ENCODE results near the gene FAAH. TPM values are rescaled to one million over a fixed set of nuclear protein-coding genes. Genes with fewer than 3 reads are reported as not detected.

Gene FAAH
- polyA plus RNA-seq, 1 of the 3 experiments (the other 2 are of a cell fraction): 1.2 TPM

DNA sequence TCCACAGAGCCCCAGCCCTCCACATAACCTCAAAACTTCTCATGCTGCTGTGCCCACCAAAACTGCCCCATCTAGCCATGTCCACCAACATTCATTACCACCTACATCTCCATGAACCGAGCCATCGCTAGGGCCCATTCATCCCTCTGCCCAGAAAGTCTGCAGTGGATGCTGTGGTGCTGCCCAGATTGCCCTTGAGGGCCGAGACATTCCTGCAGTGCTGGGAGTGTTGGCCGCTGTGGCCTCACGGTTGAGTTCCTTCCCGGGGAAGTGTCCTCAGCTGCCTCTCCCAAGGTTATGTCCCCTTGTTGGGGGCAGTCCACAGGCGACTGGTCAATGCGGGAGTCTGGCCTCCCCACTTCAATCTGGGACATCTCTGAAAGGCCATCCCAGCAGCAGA, 65.2 kb downstream of the FAAH start (continued):
- TF ChIP-seq USF1 (IDR thresholded peaks at IDR 0.05; ENCODE audit: borderline replicate concordance, low read depth): no peak

GRCh38 chr1:46461017-46461808, 67.1 kb downstream of the FAAH start:
- Histone ChIP-seq H3K9ac (no peak overlapping the region), H3K4me1 (ENCODE audit: control insufficient read depth in 1 of 2, insufficient read depth in 2 of 2, low read depth in 1 of 2, low read length in 1 of 2) (peaks cover 0 to 10% of the 10 kb centered on the region in 2 experiments; a peak in 1 of 4 replicates), H4K20me1 (ENCODE audit: insufficient read depth) (no peaks in the 10 kb centered on the region), H3K27me3 (ENCODE audit: insufficient read depth) (no peaks in the 10 kb centered on the region), H3K27ac (ENCODE audit: low read depth in 2 of 2, low read length in 1 of 2) (no peak overlapping the region), H3K9me2 (no peaks in the 10 kb centered on the region), H3K4me3 (ENCODE audit: low read depth in 2 of 2, low read length in 1 of 2) (no peak overlapping the region), H3K36me3 (replicated peaks in 1 of 2; ENCODE audit: control insufficient read depth in 1 of 2, insufficient read depth in 2 of 2, low read length in 1 of 2) (no peaks in the 10 kb centered on the region), H3K4me2 (no peak overlapping the region), H3F3A (replicated peaks; ENCODE audit: insufficient read depth) (no peaks in the 10 kb centered on the region), H3K79me2 (ENCODE audit: insufficient read depth) (no peaks in the 10 kb centered on the region), H3K9me3 (no peaks in the 10 kb centered on the region), H2AFZ (ENCODE audit: low read depth) (no peak overlapping the region)
- POLR2A ChIA-PET: interaction anchor here (0.6 kb wide), 1 partner anchor 56 kb away, joined by 4 read pairs; no protein-coding TSS in a partner anchor
- whole genome bisulfite sequencing (ENCODE audit: low lambda C conversion rate): 91% methylated on average over 6 of the region's 11 CpGs
- no peak for TF ChIP-seq USF1 (IDR thresholded peaks at IDR 0.05; ENCODE audit: borderline replicate concordance, low read depth)
- DNase-seq: no peak
- CTCF ChIA-PET: interaction anchor here (1.2 to 10.6 kb wide), 4 partner anchors 15 to 77 kb away, joined by 3 to 99 read pairs (median 6); no protein-coding TSS in a partner anchor

DNA sequence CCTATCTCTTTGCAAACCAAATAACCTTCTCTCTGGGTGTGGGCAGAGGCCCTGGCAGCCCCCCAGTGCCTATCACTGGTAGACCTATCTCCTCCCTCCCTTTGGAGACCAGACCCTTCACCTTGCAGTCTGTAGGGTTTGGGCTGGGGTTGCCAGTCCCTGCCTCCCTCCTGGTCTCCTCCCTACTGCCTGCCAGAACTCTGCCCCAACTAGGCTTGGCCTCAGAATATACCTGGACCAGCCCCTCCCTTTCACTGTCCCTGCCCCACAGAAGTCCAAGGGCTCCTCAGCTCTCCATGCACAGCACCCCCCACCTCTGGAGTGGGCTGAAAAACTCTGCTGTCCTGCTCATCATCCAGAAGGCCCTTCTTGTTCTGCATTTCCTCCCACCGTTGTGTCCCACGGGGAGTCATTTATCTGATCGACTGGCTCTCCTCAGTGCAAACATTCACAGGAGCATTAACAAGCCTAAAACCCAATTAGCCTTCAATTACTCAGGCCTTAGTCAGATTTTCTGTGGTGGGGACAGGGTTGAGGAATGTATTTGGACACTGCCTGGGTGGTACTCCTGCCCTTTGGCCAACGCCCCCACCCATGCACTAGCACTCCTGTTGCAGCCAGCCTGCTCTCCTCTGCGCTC, 67.8 kb downstream of the FAAH start:
- no peak overlapping the region for H3K4me3 ChIP-seq (ENCODE audit: low read depth in 2 of 2, low read length in 1 of 2)
- peaks cover 0 to 11% of the 10 kb centered on the region in 2 experiments; a peak in 1 of 4 replicates for H3K4me1 ChIP-seq (ENCODE audit: control insufficient read depth in 1 of 2, insufficient read depth in 2 of 2, low read depth in 1 of 2, low read length in 1 of 2)
- no peak overlapping the region for H3K4me2 ChIP-seq
- POLR2A ChIA-PET: no interaction called here
- CTCF ChIA-PET: interaction anchor here (1.1 to 10.6 kb wide), 4 partner anchors 16 to 76 kb away, joined by 3 to 99 read pairs (median 5); no protein-coding TSS in a partner anchor
- no peak overlapping the region for H3K27ac ChIP-seq (ENCODE audit: low read depth in 2 of 2, low read length in 1 of 2)
- TF ChIP-seq GABPA (IDR thresholded peaks at IDR 0.05; ENCODE audit: low read depth): no peak
- TF ChIP-seq MAX (IDR thresholded peaks at IDR 0.05; ENCODE audit: low read depth): no peak
- peak; percentile 71; the same call in 1 of the 2 replicates for TF ChIP-seq RCOR1 (IDR thresholded peaks at IDR 0.05; ENCODE audit: low read length)
- no peak for TF ChIP-seq TAF1 (IDR thresholded peaks at IDR 0.05; ENCODE audit: borderline replicate concordance, low read depth, low read length)
- TF ChIP-seq TCF12 (IDR thresholded peaks at IDR 0.05): no peak
- TF ChIP-seq, protein P1, sequence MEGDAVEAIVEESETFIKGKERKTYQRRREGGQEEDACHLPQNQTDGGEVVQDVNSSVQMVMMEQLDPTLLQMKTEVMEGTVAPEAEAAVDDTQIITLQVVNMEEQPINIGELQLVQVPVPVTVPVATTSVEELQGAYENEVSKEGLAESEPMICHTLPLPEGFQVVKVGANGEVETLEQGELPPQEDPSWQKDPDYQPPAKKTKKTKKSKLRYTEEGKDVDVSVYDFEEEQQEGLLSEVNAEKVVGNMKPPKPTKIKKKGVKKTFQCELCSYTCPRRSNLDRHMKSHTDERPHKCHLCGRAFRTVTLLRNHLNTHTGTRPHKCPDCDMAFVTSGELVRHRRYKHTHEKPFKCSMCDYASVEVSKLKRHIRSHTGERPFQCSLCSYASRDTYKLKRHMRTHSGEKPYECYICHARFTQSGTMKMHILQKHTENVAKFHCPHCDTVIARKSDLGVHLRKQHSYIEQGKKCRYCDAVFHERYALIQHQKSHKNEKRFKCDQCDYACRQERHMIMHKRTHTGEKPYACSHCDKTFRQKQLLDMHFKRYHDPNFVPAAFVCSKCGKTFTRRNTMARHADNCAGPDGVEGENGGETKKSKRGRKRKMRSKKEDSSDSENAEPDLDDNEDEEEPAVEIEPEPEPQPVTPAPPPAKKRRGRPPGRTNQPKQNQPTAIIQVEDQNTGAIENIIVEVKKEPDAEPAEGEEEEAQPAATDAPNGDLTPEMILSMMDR (IDR thresholded peaks at IDR 0.05): no peak
- TF ChIP-seq, protein P2, sequence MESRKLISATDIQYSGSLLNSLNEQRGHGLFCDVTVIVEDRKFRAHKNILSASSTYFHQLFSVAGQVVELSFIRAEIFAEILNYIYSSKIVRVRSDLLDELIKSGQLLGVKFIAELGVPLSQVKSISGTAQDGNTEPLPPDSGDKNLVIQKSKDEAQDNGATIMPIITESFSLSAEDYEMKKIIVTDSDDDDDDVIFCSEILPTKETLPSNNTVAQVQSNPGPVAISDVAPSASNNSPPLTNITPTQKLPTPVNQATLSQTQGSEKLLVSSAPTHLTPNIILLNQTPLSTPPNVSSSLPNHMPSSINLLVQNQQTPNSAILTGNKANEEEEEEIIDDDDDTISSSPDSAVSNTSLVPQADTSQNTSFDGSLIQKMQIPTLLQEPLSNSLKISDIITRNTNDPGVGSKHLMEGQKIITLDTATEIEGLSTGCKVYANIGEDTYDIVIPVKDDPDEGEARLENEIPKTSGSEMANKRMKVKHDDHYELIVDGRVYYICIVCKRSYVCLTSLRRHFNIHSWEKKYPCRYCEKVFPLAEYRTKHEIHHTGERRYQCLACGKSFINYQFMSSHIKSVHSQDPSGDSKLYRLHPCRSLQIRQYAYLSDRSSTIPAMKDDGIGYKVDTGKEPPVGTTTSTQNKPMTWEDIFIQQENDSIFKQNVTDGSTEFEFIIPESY (IDR thresholded peaks at IDR 0.05; ENCODE audit: borderline replicate concordance, low read depth): no peak
- TF ChIP-seq GATA2 (CRISPR knock-in tag; IDR thresholded peaks at IDR 0.05): peak; percentile 78
- TF ChIP-seq EP300 (IDR thresholded peaks at IDR 0.05; ENCODE audit: borderline replicate concordance in 1 of 2, low read depth in 1 of 2, low read length in 1 of 2): peak in 1 of 2 experiments; percentile 37; a peak in 1 of 4 replicates
- no peak for TF ChIP-seq PBX3 (IDR thresholded peaks at IDR 0.05)
- peak; percentile 69 for DNase-seq
- H3K9ac ChIP-seq: no peak overlapping the region
- no peaks in the 10 kb centered on the region for H3K36me3 ChIP-seq (replicated peaks in 1 of 2; ENCODE audit: control insufficient read depth in 1 of 2, insufficient read depth in 2 of 2, low read length in 1 of 2)
- H2AFZ ChIP-seq (ENCODE audit: low read depth): no peak overlapping the region
- H3K79me2 ChIP-seq (ENCODE audit: insufficient read depth): no peaks in the 10 kb centered on the region
- H3K27me3 ChIP-seq (ENCODE audit: insufficient read depth): no peaks in the 10 kb centered on the region
- H4K20me1 ChIP-seq (ENCODE audit: insufficient read depth): no peaks in the 10 kb centered on the region
- no peaks in the 10 kb centered on the region for H3K9me3 ChIP-seq
- WGBS (ENCODE audit: low lambda C conversion rate): 27% methylated on average over 5 of the region's 5 CpGs
- no peaks in the 10 kb centered on the region for H3F3A ChIP-seq (replicated peaks; ENCODE audit: insufficient read depth)
- H3K9me2 ChIP-seq: no peaks in the 10 kb centered on the region
